Right cardiac atrium (tissue), 5 donors: ENCODE measurements around the gene ZNF618. TPM values are rescaled to one million over a fixed set of nuclear protein-coding genes. Genes with fewer than 3 reads are reported as not detected.

Experiments
- ATAC-seq, 2 donors: fragments of 200-7000 bp; cut with Tn5 transposase; one replicate each; pipeline versions ENCODE4 v1.8.0 to v1.9.1; 2020; ENCODE audit warnings: moderate library complexity in 2 of 2, mild to moderate bottlenecking in 1 of 2
- DNase-seq, 3 donors: peaks; one replicate each; pipeline ENCODE4 v3.0.0-alpha.2; 2020
- H3K27ac ChIP-seq: one replicate; pipeline ENCODE4 v1.5.1; 2013; ENCODE audit warnings: mild to moderate bottlenecking, low read length, control low read depth, moderate library complexity
- H3K27me3 ChIP-seq: one replicate; pipeline ENCODE4 v1.6.1; 2013; ENCODE audit not compliant: control insufficient read depth, insufficient read depth
- H3K4me1 ChIP-seq: one replicate; pipeline ENCODE4 v1.6.1; 2013; ENCODE audit warnings: low read length; ENCODE audit not compliant: control insufficient read depth, insufficient read depth
- H3K4me3 ChIP-seq: one replicate; pipeline ENCODE4 v1.5.1; 2013; ENCODE audit warnings: low read length, control low read depth
- H3K9me3 ChIP-seq: one replicate; pipeline ENCODE4 v1.6.1; 2013; ENCODE audit warnings: low read length; ENCODE audit not compliant: control insufficient read depth
- WGBS: extraction: QIAGEN DNeasy Blood & Tissue Kit; methylation state at CpG from one replicate; pipeline ENCODE4 v1.1.7; 2013; 5-methylcytosine and 5-hydroxymethylcytosine counted together
- intact Hi-C, 4 donors: fragments of 100-400 bp; cut with DNase I; formaldehyde crosslinking; loops; one replicate each; pipeline versions ENCODE4 v1.11.0 to v1.14.0; 2022 to 2023
- polyA plus RNA-seq: library from polyadenylated mRNA; stranded (reverse); fragments of 200-250 nt; gene quantifications from one replicate; pipeline ENCODE4 v1.2.3, GENCODE V29; 2013
- total RNA-seq, 4 donors: library from RNA; stranded (reverse); fragmentation: NEBNext Ultra II Directional; extraction: Animal tissue kit (Norgen Biotek cat#: 25700); gene quantifications; one replicate each; pipeline ENCODE4 v1.2.1, GENCODE V29; 2021
- donor health status: healthy with polysubstance abuse.
- donor health status: DM: no; HTN: yes; CAD: no.
- donor health status: DM: no; HTN: no; CAD: no.
- donor health status: DM: no; HTN: yes; CAD: no; lungs with severe emphysema.
- donor health status: DM: yes; HTN: yes; CAD: no.

Gene ZNF618
- total and polyA plus RNA-seq, 5 donors, result 1.4 to 3.3 (median 2.7) TPM

- Histone ChIP-seq H3K9me3 (no peaks in the 10 kb centered on the region), H3K27me3 (no peaks in the 10 kb centered on the region), H3K27ac (no peak overlapping the region), H3K4me1 (peaks cover 2% of the 10 kb centered on the region), H3K4me3 (no peak overlapping the region)
- DNase-seq (no peak), ATAC-seq (no peak)
- intact Hi-C loops, result no loop called here
- WGBS, result 87% methylated on average over 3 of the region's 3 CpGs
Observed at GRCh38 chr9:113921396-113921925, 45.4 kb downstream of the ZNF618 start.

- peaks cover 2% of the 10 kb centered on the region for H3K4me1 ChIP-seq
- DNase-seq (no peak), ATAC-seq (no peak)
- no peak overlapping the region for H3K4me3 ChIP-seq
- no peaks in the 10 kb centered on the region for H3K27me3 ChIP-seq
- intact Hi-C loops, result no loop called here
- no peak overlapping the region for H3K27ac ChIP-seq
- no peaks in the 10 kb centered on the region for H3K9me3 ChIP-seq
- 69% methylated on average over 4 of the region's 4 CpGs for WGBS
Observed at GRCh38 chr9:113922160-113922559, 46.1 kb downstream of the ZNF618 start.

GRCh38 chr9:113926211-113926610 lies 50.1 kb downstream of the ZNF618 start:
- DNase-seq, result no peak
- Histone ChIP-seq H3K4me1 (peaks cover 2% of the 10 kb centered on the region), H3K4me3 (no peak overlapping the region), H3K9me3 (no peaks in the 10 kb centered on the region), H3K27ac (no peak overlapping the region), H3K27me3 (no peaks in the 10 kb centered on the region)
- intact Hi-C loops, result no loop called here
- no peak for ATAC-seq
- 100% methylated on average over 1 of the region's 1 CpG for WGBS

- Histone ChIP-seq H3K4me3 (no peak overlapping the region), H3K27me3 (no peaks in the 10 kb centered on the region), H3K9me3 (no peaks in the 10 kb centered on the region), H3K4me1 (peaks cover 2% of the 10 kb centered on the region), H3K27ac (no peak overlapping the region)
- DNase-seq (no peak), ATAC-seq (no peak)
- intact Hi-C loops, result no loop called here
- WGBS, result 70% methylated on average over 2 of the region's 2 CpGs
Observed at GRCh38 chr9:113927277-113927676, 51.2 kb downstream of the ZNF618 start.

DNA sequence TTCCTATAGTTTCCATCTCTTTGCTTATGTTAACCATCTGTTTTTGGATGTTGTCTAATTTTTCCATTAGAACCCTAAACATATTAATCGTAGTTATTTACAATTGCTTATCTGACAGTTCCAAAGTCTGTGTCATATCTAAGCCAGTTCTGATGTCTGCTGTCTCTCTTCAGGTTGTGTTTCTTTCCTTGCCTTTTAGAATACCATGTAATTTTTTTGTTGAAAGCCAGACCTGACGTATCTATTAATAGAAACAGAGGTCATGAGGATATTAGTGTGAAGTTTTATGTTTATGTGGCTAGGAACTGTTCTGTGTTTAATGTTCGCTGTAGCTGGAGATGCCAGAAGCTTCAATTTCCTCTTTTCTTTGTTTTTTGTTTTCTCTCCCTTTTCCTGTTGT lies 52.2 kb downstream of the ZNF618 start:
- H3K9me3 ChIP-seq, result no peaks in the 10 kb centered on the region

GRCh38 chr9:113929634-113930389 lies 53.7 kb downstream of the ZNF618 start:
- Histone ChIP-seq H3K9me3 (no peaks in the 10 kb centered on the region), H3K4me3 (no peak overlapping the region), H3K27ac (no peak overlapping the region), H3K4me1 (peaks cover 2% of the 10 kb centered on the region), H3K27me3 (no peaks in the 10 kb centered on the region)
- WGBS, result 47% methylated on average over 6 of the region's 6 CpGs
- DNase-seq (no peak), ATAC-seq (peak; percentile 65 to 91)
- intact Hi-C loops, result no loop called here

More for the DNA sequence above, 52.2 kb downstream of the ZNF618 start:
- WGBS, result 73% methylated on average over 3 of the region's 3 CpGs
- no peak for DNase-seq
- ATAC-seq, result no peak
- intact Hi-C loops, result no loop called here
- H3K27me3 ChIP-seq, result no peaks in the 10 kb centered on the region
- H3K27ac ChIP-seq, result no peak overlapping the region
- H3K4me3 ChIP-seq, result no peak overlapping the region
- peaks cover 2% of the 10 kb centered on the region for H3K4me1 ChIP-seq

DNA sequence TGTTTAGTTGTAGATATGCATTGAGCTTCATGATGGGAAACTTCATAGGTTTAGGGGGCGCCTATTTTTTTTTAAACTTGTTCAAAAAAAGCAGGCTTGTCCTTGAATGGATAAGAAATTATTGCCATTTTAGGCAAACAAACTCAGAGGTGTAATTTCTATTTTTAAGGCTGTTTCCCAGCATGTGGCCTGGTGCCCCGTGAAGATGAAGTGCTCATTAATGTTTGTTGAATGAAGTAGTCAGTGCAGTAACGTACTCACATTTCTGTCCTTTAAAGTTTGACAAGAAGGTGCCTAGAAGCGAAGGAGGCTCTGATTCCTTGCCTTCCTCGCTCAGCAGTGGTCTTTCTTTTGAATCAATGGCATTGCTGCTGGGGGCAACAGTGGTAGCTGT lies 54.3 kb downstream of the ZNF618 start:
- Histone ChIP-seq H3K27me3 (no peaks in the 10 kb centered on the region), H3K9me3 (no peaks in the 10 kb centered on the region), H3K4me1 (peaks cover 2% of the 10 kb centered on the region), H3K4me3 (no peak overlapping the region), H3K27ac (no peak overlapping the region)
- ATAC-seq, result no peak
- WGBS, result 85% methylated on average over 5 of the region's 5 CpGs
- intact Hi-C loops, result no loop called here
- DNase-seq, result no peak

DNA sequence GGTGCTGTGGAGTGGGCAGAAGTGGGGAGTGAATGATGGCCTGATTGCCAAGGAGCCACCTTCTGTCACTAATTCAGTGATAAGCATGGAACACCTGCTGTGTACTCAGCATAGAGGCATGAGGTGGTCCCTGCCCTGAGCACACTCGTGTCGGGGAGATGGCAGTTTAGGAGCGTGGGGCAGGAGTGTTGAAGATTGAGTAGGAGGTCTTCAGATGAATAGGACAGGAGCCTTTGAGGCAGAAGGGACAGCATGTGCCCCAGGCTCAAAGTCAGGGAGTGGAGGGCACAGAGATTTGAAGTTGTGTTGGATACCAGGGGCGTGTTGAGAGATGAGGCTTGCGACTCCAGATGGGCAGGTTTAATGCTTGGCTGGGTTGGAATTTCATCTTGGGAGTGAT lies 55.0 kb downstream of the ZNF618 start:
- DNase-seq (no peak), ATAC-seq (no peak)
- Histone ChIP-seq H3K27me3 (no peaks in the 10 kb centered on the region), H3K9me3 (no peaks in the 10 kb centered on the region), H3K4me3 (no peak overlapping the region), H3K4me1 (peaks cover 2% of the 10 kb centered on the region), H3K27ac (no peak overlapping the region)
- 94% methylated on average over 5 of the region's 5 CpGs for WGBS
- intact Hi-C loops, result no loop called here

DNA sequence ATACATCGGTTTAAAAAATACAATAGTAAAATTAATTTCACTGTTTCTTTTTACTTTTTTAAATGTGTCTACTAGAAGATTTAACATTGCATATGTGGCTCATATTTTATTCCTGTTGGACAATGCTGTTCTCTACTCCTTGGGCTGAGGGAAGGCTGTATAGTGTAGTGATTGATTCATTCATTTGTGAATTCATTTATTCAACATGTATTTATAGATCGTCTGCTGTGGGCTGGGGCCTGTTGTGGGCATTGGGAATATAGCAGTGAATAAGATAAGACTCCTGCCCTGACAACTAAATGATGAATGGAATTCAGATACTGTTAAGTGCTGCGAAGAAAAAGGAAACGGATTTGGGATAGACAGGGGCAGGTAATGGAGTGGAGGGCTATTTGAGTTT lies 55.7 kb downstream of the ZNF618 start:
- no peak for ATAC-seq
- Histone ChIP-seq H3K4me1 (peaks cover 2% of the 10 kb centered on the region), H3K4me3 (no peak overlapping the region), H3K27me3 (no peaks in the 10 kb centered on the region), H3K9me3 (no peaks in the 10 kb centered on the region), H3K27ac (no peak overlapping the region)
- whole genome bisulfite sequencing, result 86% methylated on average over 4 of the region's 4 CpGs
- intact Hi-C loops, result no loop called here
- DNase-seq, result no peak

DNA sequence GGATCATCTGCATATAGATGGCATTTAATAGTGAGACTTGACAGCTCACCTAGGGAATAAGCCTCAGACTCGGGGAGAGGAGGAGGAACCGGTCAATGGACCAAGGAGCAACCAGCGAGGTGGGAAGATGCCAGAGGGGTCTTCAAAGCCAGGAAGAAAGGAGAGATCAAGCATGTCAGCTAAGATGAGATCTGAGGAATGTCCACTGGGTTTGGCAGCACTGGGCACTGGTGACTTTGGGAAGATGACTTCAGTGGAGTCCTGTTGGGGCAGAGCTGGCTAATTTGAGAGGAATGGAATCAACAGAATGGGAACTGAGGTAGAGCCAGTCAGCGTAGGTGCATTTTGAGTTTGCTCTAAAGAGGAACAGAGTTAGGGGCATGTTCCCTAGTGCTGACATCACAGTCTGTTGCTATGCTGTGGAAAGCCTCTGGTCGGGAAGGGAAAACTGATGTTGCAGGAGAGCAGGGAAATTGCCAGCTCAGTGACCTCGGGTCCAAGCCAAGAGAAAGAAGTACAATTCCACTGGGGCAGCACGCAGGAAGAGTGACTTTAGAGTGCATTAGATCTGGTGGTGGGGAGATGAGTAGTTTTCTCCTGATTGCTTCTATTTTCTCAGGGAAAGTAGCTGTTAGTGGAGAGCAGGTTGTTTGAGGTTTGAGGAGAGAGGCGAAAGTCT lies 56.9 kb downstream of the ZNF618 start:
- no peak overlapping the region for H3K27ac ChIP-seq
- 77% methylated on average over 8 of the region's 8 CpGs for WGBS
- H3K4me1 ChIP-seq, result peaks cover 2% of the 10 kb centered on the region
- DNase-seq, result peak in 1 of 3 donors; percentile 44
- H3K27me3 ChIP-seq, result no peaks in the 10 kb centered on the region
- intact Hi-C loops, result no loop called here
- H3K9me3 ChIP-seq, result no peaks in the 10 kb centered on the region
- peak; percentile 46 to 55 for ATAC-seq
- H3K4me3 ChIP-seq, result no peak overlapping the region

DNA sequence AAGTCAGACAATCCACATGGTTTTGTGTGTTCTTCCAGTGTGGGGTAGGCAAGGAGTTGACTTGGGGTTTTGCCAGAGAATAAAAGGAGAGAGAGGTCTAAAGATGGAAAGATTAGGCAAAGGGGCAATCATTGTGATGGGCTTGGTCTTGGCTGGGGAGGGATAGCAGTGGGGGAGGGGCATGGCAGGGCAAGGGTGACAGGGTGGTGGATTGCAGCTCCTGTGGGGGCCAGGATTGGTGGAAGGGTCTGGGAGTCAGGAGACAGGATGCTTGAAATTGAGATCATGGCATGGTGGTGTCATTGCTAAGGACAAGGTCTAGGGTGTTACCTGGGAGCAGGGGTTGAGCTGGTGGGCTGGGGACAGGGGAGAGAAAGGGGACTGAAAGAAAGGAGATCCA lies 57.6 kb downstream of the ZNF618 start:
- no peak overlapping the region for H3K27ac ChIP-seq
- DNase-seq (no peak), ATAC-seq (peak in 1 of 2 donors; percentile 12)
- H3K27me3 ChIP-seq, result no peaks in the 10 kb centered on the region
- H3K4me3 ChIP-seq, result no peak overlapping the region
- intact Hi-C loops, result no loop called here
- peaks cover 2% of the 10 kb centered on the region for H3K4me1 ChIP-seq
- no peaks in the 10 kb centered on the region for H3K9me3 ChIP-seq
